CD4-positive, CD25-positive, alpha-beta regulatory T cell (primary cell): Measurements from ENCODE around the gene FBXO24. TPM values are rescaled to one million over a fixed set of nuclear protein-coding genes. Genes with fewer than 3 reads are reported as not detected.
A peak's percentile ranks its signal among the peaks of the same experiment; 100 is the strongest.

Experiments used
- ATAC-seq, 2 donors: fragments of 150-1000 bp; cut with Tn5 transposase; one replicate each; pipeline ENCODE4 v1.10.0; 2021; ENCODE audit warnings: low read depth in 2 of 2, moderate number of reproducible peaks in 2 of 2, moderate library complexity in 1 of 2
- DNase-seq, 3 donors: peaks; one replicate each; pipeline versions ENCODE4 v3.0.0 to v3.0.0-alpha.2; 2012 to 2022; ENCODE audit warnings: mixed read lengths in 1 of 3
- H3K27ac ChIP-seq: one replicate; pipeline ENCODE4 v1.7.0; 2013; ENCODE audit warnings: mild to moderate bottlenecking, low read length; ENCODE audit not compliant: insufficient read depth, poor library complexity, severe bottlenecking
- H3K27me3 ChIP-seq: one replicate; pipeline ENCODE4 v1.7.0; 2013; ENCODE audit warnings: low read length; ENCODE audit not compliant: control insufficient read depth, insufficient read depth
- H3K36me3 ChIP-seq: one replicate; pipeline ENCODE4 v1.7.0; 2013; ENCODE audit warnings: mild to moderate bottlenecking, low read length, moderate library complexity; ENCODE audit not compliant: control insufficient read depth, insufficient read depth
- H3K4me1 ChIP-seq: 2 replicates; pipeline ENCODE4 v1.7.0; 2013; ENCODE audit warnings: mild to moderate bottlenecking, low read length; ENCODE audit not compliant: insufficient read depth, control insufficient read depth, poor library complexity, severe bottlenecking
- H3K4me3 ChIP-seq: one replicate; pipeline ENCODE4 v1.7.0; 2013; ENCODE audit warnings: low read depth, mild to moderate bottlenecking, low read length, moderate library complexity
- H3K9me3 ChIP-seq, 2 experiments: 1 replicate in 1 of 2; 2 replicates in 1 of 2; pipeline ENCODE4 v1.7.0; 2013; ENCODE audit warnings: low read length in 2 of 2, mild to moderate bottlenecking in 1 of 2, moderate library complexity in 1 of 2; ENCODE audit not compliant: control insufficient read depth in 2 of 2
- H3K27ac Mint-ChIP-seq, 3 donors: one replicate each; pipeline ENCODE4 v1.8.0; 2020 to 2022; ENCODE audit warnings: mild to moderate bottlenecking in 3 of 3, mixed read lengths in 3 of 3, moderate library complexity in 2 of 3
- H3K27me3 Mint-ChIP-seq: one replicate; pipeline ENCODE4 v1.8.0; 2022; ENCODE audit warnings: mild to moderate bottlenecking, mixed read lengths
- H3K36me3 Mint-ChIP-seq: one replicate; pipeline ENCODE4 v1.8.0; 2020; ENCODE audit warnings: mixed read lengths
- H3K4me1 Mint-ChIP-seq, 4 donors: one replicate each; pipeline ENCODE4 v1.8.0; 2020 to 2022; ENCODE audit warnings: mixed read lengths in 4 of 4, mild to moderate bottlenecking in 1 of 4
- H3K4me3 Mint-ChIP-seq, 4 donors: one replicate each; pipeline ENCODE4 v1.8.0; 2020 to 2022; ENCODE audit warnings: mild to moderate bottlenecking in 4 of 4, mixed read lengths in 4 of 4, moderate library complexity in 3 of 4
- H3K9me3 Mint-ChIP-seq, 7 donors: one replicate each; pipeline ENCODE4 v1.8.0; 2020 to 2022; ENCODE audit warnings: mixed read lengths in 7 of 7, mild to moderate bottlenecking in 3 of 7, moderate library complexity in 2 of 7
- polyA plus RNA-seq, 4 donors: library from polyadenylated mRNA; unstranded; fragments of 300-500 nt; fragmentation: Illumina TruSeq; gene quantifications; one replicate each; pipeline ENCODE4 v1.2.3, GENCODE V29; 2021
- total RNA-seq: library from RNA; stranded (reverse); gene quantifications from one replicate; pipeline ENCODE4 v1.2.3, GENCODE V29; 2022

FBXO24 gene
- total and polyA plus RNA-seq, 5 donors from 2014 or later: 0.21 to 0.26 (median 0.22) TPM; not detected in 2

GRCh38 chr7:100577507-100577906, 8.6 kb upstream of the FBXO24 start:
- Mint-ChIP-seq H3K4me3 (no peak overlapping the region), H3K27me3 (no peaks in the 10 kb centered on the region), H3K4me1 (peaks cover 0 to 13% (median 1%) of the 10 kb centered on the region in 4 donors), H3K9me3 (no peaks in the 10 kb centered on the region), H3K27ac (peak overlapping the region in 1 of 3 donors; percentile 52), H3K36me3 (peaks cover 4% of the 10 kb centered on the region)
- H3K27me3 ChIP-seq: no peaks in the 10 kb centered on the region
- ATAC-seq: no peak
- H3K27ac ChIP-seq: no peak overlapping the region
- H3K9me3 ChIP-seq: no peaks in the 10 kb centered on the region
- H3K4me1 ChIP-seq: peaks cover 7% of the 10 kb centered on the region
- H3K4me3 ChIP-seq: no peak overlapping the region
- DNase-seq: no peak
- peaks cover 79% of the 10 kb centered on the region for H3K36me3 ChIP-seq

GRCh38 chr7:100578246-100579183, 7.6 kb upstream of the FBXO24 start:
- H3K36me3 ChIP-seq: peaks cover 80% of the 10 kb centered on the region
- no peaks in the 10 kb centered on the region for H3K9me3 ChIP-seq
- no peaks in the 10 kb centered on the region for H3K27me3 ChIP-seq
- no peaks in the 10 kb centered on the region for H3K9me3 Mint-ChIP-seq
- no peak for DNase-seq
- ATAC-seq: no peak
- H3K4me1 Mint-ChIP-seq: peaks cover 0 to 23% (median 5%) of the 10 kb centered on the region in 4 donors
- no peak overlapping the region for H3K27ac ChIP-seq
- no peak overlapping the region for H3K4me3 ChIP-seq
- peaks cover 17% of the 10 kb centered on the region for H3K4me1 ChIP-seq
- H3K27me3 Mint-ChIP-seq: peaks cover 1% of the 10 kb centered on the region
- peaks cover 4% of the 10 kb centered on the region for H3K36me3 Mint-ChIP-seq
- H3K27ac Mint-ChIP-seq: peak overlapping the region in 1 of 3 donors; percentile 38
- H3K4me3 Mint-ChIP-seq: no peak overlapping the region

- Mint-ChIP-seq H3K4me1 (peaks cover 0 to 27% (median 11%) of the 10 kb centered on the region in 4 donors), H3K27me3 (peaks cover 7% of the 10 kb centered on the region), H3K4me3 (peak overlapping the region in 1 of 4 donors; percentile 7), H3K27ac (no peak overlapping the region), H3K36me3 (peaks cover 4% of the 10 kb centered on the region), H3K9me3 (no peaks in the 10 kb centered on the region)
- H3K9me3 ChIP-seq: no peaks in the 10 kb centered on the region
- ATAC-seq (no peak), DNase-seq (no peak)
- H3K27ac ChIP-seq: peak overlapping the region; percentile 6
- no peak overlapping the region for H3K4me3 ChIP-seq
- H3K36me3 ChIP-seq: peaks cover 63% of the 10 kb centered on the region
- peaks cover 38% of the 10 kb centered on the region for H3K4me1 ChIP-seq
- no peaks in the 10 kb centered on the region for H3K27me3 ChIP-seq
These were observed 5.5 kb upstream of the FBXO24 start for GRCh38 chr7:100580466-100581283.

GRCh38 chr7:100582041-100582579, 4.0 kb upstream of the FBXO24 start:
- Histone ChIP-seq H3K27ac (peak overlapping the region; percentile 97), H3K9me3 (no peaks in the 10 kb centered on the region), H3K4me1 (peaks cover 44% of the 10 kb centered on the region), H3K4me3 (no peak overlapping the region), H3K36me3 (peaks cover 50% of the 10 kb centered on the region), H3K27me3 (no peaks in the 10 kb centered on the region)
- Mint-ChIP-seq H3K9me3 (no peaks in the 10 kb centered on the region), H3K4me1 (peaks cover 0 to 30% (median 12%) of the 10 kb centered on the region in 4 donors), H3K27me3 (peaks cover 7% of the 10 kb centered on the region), H3K36me3 (no peaks in the 10 kb centered on the region), H3K27ac (peak overlapping the region; percentile 91 to 96 (median 96)), H3K4me3 (peak overlapping the region; percentile 59 to 100 (median 94))
- DNase-seq (no peak), ATAC-seq (no peak)

GRCh38 chr7:100582650-100583049, 3.5 kb upstream of the FBXO24 start:
- Histone ChIP-seq H3K9me3 (no peaks in the 10 kb centered on the region), H3K27ac (peak overlapping the region; percentile 97), H3K4me1 (peaks cover 46% of the 10 kb centered on the region), H3K27me3 (no peaks in the 10 kb centered on the region), H3K36me3 (peaks cover 44% of the 10 kb centered on the region), H3K4me3 (peak overlapping the region; percentile 86)
- Mint-ChIP-seq H3K27me3 (peaks cover 7% of the 10 kb centered on the region), H3K4me1 (peaks cover 0 to 30% (median 12%) of the 10 kb centered on the region in 4 donors), H3K27ac (peak overlapping the region; percentile 91 to 96 (median 96)), H3K9me3 (no peaks in the 10 kb centered on the region), H3K36me3 (no peaks in the 10 kb centered on the region), H3K4me3 (peak overlapping the region; percentile 59 to 100 (median 94))
- ATAC-seq (no peak), DNase-seq (no peak)

- peak; percentile 40 to 93 (median 73) for DNase-seq
- no peaks in the 10 kb centered on the region for H3K36me3 Mint-ChIP-seq
- H3K4me1 Mint-ChIP-seq: peaks cover 0 to 36% (median 12%) of the 10 kb centered on the region in 4 donors
- no peaks in the 10 kb centered on the region for H3K9me3 Mint-ChIP-seq
- H3K27ac Mint-ChIP-seq: peak overlapping the region; percentile 91 to 96 (median 96)
- H3K4me3 Mint-ChIP-seq: peak overlapping the region; percentile 88 to 100 (median 98)
- Histone ChIP-seq H3K4me1 (peaks cover 46% of the 10 kb centered on the region), H3K36me3 (peaks cover 37% of the 10 kb centered on the region), H3K4me3 (peak overlapping the region; percentile 86), H3K27ac (peak overlapping the region; percentile 97), H3K27me3 (no peaks in the 10 kb centered on the region), H3K9me3 (no peaks in the 10 kb centered on the region)
- peaks cover 7% of the 10 kb centered on the region for H3K27me3 Mint-ChIP-seq
- ATAC-seq: peak in 1 of 2 donors; percentile 5
These were observed 2.7 kb upstream of the FBXO24 start for GRCh38 chr7:100583132-100584053.
